GM12874 (cell line): ENCODE data around the gene LRRC7.

ENCODE experiments used
- TF ChIP-seq, protein P1 (sequence below): IDR thresholded peaks from 2 replicates; pipeline ENCODE4 v1.5.1; 2011; ENCODE audit warnings: low read depth, mild to moderate bottlenecking, control low read depth, low read length, moderate library complexity; ENCODE audit not compliant: insufficient read depth

The LRRC7 gene

DNA sequence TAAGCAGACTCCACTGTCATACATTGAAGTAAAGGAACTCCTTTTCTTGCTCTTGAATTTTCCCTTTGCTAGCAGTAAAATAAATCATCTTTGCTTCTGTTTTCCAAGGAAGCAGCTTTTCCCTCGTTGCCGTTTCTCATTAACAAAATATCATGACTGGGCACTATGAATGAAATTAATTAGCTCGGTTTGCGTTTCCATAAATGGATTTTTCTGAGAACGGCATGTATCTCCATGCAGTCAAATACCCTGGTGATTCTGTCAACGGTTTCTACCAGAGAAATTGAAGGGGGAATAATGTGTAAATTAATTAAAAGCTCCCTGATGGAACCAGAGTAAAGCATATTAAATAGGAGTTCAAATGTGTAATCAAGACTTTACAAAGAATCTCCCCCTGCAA lies 372.5 kb downstream of the LRRC7 start:
- TF ChIP-seq, protein P1, sequence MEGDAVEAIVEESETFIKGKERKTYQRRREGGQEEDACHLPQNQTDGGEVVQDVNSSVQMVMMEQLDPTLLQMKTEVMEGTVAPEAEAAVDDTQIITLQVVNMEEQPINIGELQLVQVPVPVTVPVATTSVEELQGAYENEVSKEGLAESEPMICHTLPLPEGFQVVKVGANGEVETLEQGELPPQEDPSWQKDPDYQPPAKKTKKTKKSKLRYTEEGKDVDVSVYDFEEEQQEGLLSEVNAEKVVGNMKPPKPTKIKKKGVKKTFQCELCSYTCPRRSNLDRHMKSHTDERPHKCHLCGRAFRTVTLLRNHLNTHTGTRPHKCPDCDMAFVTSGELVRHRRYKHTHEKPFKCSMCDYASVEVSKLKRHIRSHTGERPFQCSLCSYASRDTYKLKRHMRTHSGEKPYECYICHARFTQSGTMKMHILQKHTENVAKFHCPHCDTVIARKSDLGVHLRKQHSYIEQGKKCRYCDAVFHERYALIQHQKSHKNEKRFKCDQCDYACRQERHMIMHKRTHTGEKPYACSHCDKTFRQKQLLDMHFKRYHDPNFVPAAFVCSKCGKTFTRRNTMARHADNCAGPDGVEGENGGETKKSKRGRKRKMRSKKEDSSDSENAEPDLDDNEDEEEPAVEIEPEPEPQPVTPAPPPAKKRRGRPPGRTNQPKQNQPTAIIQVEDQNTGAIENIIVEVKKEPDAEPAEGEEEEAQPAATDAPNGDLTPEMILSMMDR = no peak

DNA sequence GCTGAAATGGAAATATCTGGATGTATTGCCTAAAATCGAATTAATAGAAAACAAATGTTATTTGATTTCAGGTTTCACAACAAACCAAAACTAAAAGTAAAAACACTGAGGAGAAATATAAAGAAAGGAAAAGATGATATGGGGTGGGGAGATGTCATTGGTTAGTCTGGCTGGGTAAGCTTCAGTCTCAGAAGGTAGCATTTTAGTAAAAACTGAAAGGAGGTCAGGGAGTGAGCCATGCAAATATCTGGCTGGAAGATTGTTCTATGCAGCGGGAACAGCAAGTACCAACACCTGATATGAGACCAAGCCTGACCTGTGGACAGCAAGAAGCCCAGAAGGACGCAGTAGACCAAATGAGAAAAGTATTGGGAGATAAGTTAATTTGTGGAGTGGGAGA lies 373.1 kb downstream of the LRRC7 start:
- TF ChIP-seq, protein P1 = no peak

DNA sequence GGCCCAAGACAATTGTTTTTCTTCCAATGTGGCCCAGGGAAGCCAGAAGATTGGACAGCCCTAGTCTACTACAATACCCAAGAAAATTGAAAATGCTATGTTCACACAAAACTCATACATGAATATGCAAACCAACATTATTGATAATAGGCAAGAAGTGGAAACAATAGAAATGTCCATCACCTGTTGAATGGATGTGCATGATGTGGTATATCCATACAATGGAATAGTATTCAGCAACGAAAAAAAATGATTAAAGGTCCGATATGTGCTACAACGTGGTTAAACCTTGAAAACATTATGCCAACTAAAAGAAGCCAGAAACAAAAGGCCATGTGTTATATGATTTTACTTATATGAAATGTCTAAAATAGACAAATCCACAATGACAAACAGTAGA lies 375.3 kb downstream of the LRRC7 start:
- TF ChIP-seq, protein P1 = no peak

DNA sequence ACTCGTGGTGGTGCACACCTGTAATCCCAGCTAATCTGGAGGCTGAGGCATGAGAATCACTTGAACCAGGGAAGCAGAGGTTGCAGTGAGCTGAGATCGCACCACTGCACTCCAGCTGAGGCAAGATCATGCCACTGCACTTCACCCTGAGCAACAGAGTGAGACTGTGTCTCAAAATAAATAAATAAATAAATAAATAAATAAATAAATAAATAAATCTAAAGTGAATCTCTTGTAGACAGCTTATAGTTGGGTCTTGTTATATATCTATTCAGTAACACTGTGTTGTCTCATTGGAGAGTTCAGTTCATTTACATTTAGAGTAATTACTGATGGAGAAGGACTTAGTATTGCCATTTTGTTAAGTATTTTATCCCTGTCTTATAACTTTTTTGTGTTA lies 379.2 kb downstream of the LRRC7 start:
- TF ChIP-seq, protein P1 = no peak

DNA sequence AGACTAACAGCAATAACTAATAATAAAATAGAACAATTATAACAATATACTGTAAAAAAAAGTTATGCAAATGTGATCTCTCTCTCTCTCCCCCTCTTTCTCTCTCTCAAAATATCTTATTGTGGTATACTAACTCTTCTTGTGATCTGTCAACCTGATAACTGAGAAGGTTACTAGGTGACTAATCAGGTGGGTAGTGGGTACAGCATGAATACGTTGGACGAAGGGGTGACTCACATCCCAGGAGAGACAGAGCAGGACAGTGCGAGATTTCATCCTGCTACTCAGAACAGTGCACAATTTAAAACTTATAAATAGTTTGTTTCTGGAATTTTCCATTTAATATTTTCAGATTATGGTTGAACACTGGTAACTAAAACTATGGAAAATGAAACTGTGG lies 380.1 kb downstream of the LRRC7 start:
- TF ChIP-seq, protein P1 = no peak

DNA sequence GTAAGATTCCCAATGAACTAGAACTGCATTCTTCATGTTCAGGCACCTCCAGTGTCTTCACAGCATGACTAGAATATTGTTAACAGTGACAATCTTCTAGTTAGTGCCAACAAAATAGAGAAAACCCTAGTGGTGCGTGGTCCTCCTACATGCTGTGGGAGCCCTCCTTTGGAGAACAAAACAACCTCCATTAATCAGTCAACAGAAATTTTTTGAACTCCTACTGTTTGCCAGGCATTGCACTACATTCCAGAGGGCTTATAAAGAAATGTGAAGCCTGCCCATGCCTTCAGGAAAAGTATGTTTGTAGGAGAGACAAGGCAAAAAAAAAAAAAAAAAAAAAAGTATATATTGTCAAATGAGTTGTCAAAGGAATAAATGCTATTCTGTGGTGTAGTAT lies 385.0 kb downstream of the LRRC7 start:
- TF ChIP-seq, protein P1 = no peak

DNA sequence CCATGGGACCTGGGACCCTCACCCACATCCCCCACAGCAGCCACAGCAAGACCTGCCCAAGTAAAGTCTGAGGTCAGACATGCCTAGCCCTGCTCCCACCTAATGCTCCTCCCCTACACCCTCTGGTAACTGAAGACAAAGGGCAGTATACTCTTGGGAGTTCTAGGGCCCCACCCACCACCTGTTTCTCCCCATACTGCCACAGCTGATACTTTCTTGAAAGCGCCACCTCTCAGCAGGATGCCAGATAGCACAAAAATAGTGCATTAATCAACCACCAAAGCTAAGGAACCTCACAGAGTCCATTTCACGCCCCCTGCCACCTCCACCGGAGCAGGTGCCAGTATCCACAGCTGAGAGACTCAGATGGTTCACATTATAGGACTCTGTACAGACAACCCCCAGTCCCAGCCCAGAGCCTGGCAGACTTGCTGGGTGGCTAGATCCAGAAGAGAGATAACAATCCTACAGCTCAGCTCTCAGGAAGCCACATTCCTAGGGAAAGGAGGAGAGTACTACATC lies 399.6 kb downstream of the LRRC7 start:
- TF ChIP-seq, protein P1 = no peak
